Measurements from ENCODE around the gene SGCA. TPM values are rescaled to one million over a fixed set of nuclear protein-coding genes. Genes with fewer than 3 reads are reported as not detected.

SGCA gene
- polyA plus RNA-seq, 1 donor (not counting 4 experiments of a cell fraction or from before 2014, with no cell fraction given) = not detected

GRCh38 chr17:50200457-50201275 lies 34.9 kb downstream of the SGCA start:
- peak overlapping the region; percentile 43 for H3K27ac ChIP-seq (ENCODE audit: control insufficient read depth, insufficient read depth, low read length)
- no peaks in the 10 kb centered on the region for H3K9me1 ChIP-seq (ENCODE audit: control insufficient read depth, extremely low read depth, insufficient read depth, low read length)
- dilution Hi-C loops (cut with MboI; ENCODE audit: extremely low pct_ligation_motif_present, low sequenced_read_pairs) = no loop called here
- peaks cover 40% of the 10 kb centered on the region for H3K27me3 ChIP-seq (ENCODE audit: control insufficient read depth, extremely low read depth, insufficient read depth, low read length)
- peak overlapping the region; percentile 94 for H3K4me2 ChIP-seq (ENCODE audit: control insufficient read depth, extremely low read depth, insufficient read depth, low read depth, low read length)
- FAIRE-seq (no peak), DNase-seq (ENCODE audit: low read depth, low spot score) (no peak)
- H3K79me2 ChIP-seq (ENCODE audit: control insufficient read depth, insufficient read depth, low read length) = no peaks in the 10 kb centered on the region
- no peaks in the 10 kb centered on the region for H3K36me3 ChIP-seq (ENCODE audit: control insufficient read depth in 2 of 2, extremely low read depth in 1 of 2, insufficient read depth in 2 of 2, low read length in 2 of 2)
- peak overlapping the region; percentile 69 for H2AFZ ChIP-seq (ENCODE audit: control insufficient read depth, low read length)
- peaks cover 12% of the 10 kb centered on the region for H3K4me1 ChIP-seq (ENCODE audit: control insufficient read depth, extremely low read depth, insufficient read depth, low read length)
- no peaks in the 10 kb centered on the region for H3K9me3 ChIP-seq (ENCODE audit: control insufficient read depth, low read depth, low read length)
- no peaks in the 10 kb centered on the region for H4K20me1 ChIP-seq (ENCODE audit: control insufficient read depth, extremely low read depth, insufficient read depth, low read length)
- H3K9ac ChIP-seq (ENCODE audit: control insufficient read depth, extremely low read depth, insufficient read depth, low read length) = peak overlapping the region; percentile 58
- TF ChIP-seq EZH2 (IDR thresholded peaks at IDR 0.05; ENCODE audit: low read length) = peak; percentile 51
- TF ChIP-seq CTCF (optimal IDR thresholded peaks at IDR 0.05 in 1 of 3, IDR thresholded peaks at IDR 0.05 in 1 of 3, conservative IDR thresholded peaks at IDR 0.05 in 1 of 3; ENCODE audit: extremely low read depth in 1 of 3, insufficient read depth in 2 of 3, low read length in 3 of 3) = peak; percentile 69 to 99 (median 93)
- peak overlapping the region; percentile 38 to 79 (median 79) for H3K4me3 ChIP-seq (ENCODE audit: control insufficient read depth in 2 of 3, extremely low read depth in 1 of 3, insufficient read depth in 2 of 3, low read depth in 1 of 3, low read length in 3 of 3)

- H3K79me2 ChIP-seq (ENCODE audit: control insufficient read depth, insufficient read depth, low read length) = no peaks in the 10 kb centered on the region
- no peak for FAIRE-seq
- peak; percentile 50 for TF ChIP-seq EZH2 (IDR thresholded peaks at IDR 0.05; ENCODE audit: low read length)
- no peak for TF ChIP-seq CTCF (optimal IDR thresholded peaks at IDR 0.05 in 1 of 3, IDR thresholded peaks at IDR 0.05 in 1 of 3, conservative IDR thresholded peaks at IDR 0.05 in 1 of 3; ENCODE audit: extremely low read depth in 1 of 3, insufficient read depth in 2 of 3, low read length in 3 of 3)
- H3K4me2 ChIP-seq (ENCODE audit: control insufficient read depth, extremely low read depth, insufficient read depth, low read depth, low read length) = peak within 1 kb of the TSS; percentile 94
- peak within 1 kb of the TSS; percentile 69 for H2AFZ ChIP-seq (ENCODE audit: control insufficient read depth, low read length)
- no peaks in the 10 kb centered on the region for H4K20me1 ChIP-seq (ENCODE audit: control insufficient read depth, extremely low read depth, insufficient read depth, low read length)
- peaks cover 12% of the 10 kb centered on the region for H3K4me1 ChIP-seq (ENCODE audit: control insufficient read depth, extremely low read depth, insufficient read depth, low read length)
- no peak for DNase-seq (ENCODE audit: low read depth, low spot score)
- peak within 1 kb of the TSS; percentile 58 for H3K9ac ChIP-seq (ENCODE audit: control insufficient read depth, extremely low read depth, insufficient read depth, low read length)
- peak within 1 kb of the TSS; percentile 38 to 79 (median 79) for H3K4me3 ChIP-seq (ENCODE audit: control insufficient read depth in 2 of 3, extremely low read depth in 1 of 3, insufficient read depth in 2 of 3, low read depth in 1 of 3, low read length in 3 of 3)
- peak within 1 kb of the TSS; percentile 43 for H3K27ac ChIP-seq (ENCODE audit: control insufficient read depth, insufficient read depth, low read length)
- H3K27me3 ChIP-seq (ENCODE audit: control insufficient read depth, extremely low read depth, insufficient read depth, low read length) = peaks cover 45% of the 10 kb centered on the region
- no peaks in the 10 kb centered on the region for H3K36me3 ChIP-seq (ENCODE audit: control insufficient read depth in 2 of 2, extremely low read depth in 1 of 2, insufficient read depth in 2 of 2, low read length in 2 of 2)
- dilution Hi-C loops (cut with MboI; ENCODE audit: extremely low pct_ligation_motif_present, low sequenced_read_pairs) = no loop called here
- H3K9me3 ChIP-seq (ENCODE audit: control insufficient read depth, low read depth, low read length) = no peaks in the 10 kb centered on the region
- H3K9me1 ChIP-seq (ENCODE audit: control insufficient read depth, extremely low read depth, insufficient read depth, low read length) = no peaks in the 10 kb centered on the region
Observed at GRCh38 chr17:50201276-50201854, 35.6 kb downstream of the SGCA start, which contains the start of gene COL1A1. COL1A1 (minus strand) TSS chr17:50201631; CDS start chr17:50201513, 118 bp downstream.

Data from keratinocyte (primary cell).